ENCODE results near the gene ATP8B3. TPM values are rescaled to one million over a fixed set of nuclear protein-coding genes. Genes with fewer than 3 reads are reported as not detected.

The ATP8B3 gene
- total RNA-seq, 1 experiment from 2014 or later, result 8.7 TPM

DNA sequence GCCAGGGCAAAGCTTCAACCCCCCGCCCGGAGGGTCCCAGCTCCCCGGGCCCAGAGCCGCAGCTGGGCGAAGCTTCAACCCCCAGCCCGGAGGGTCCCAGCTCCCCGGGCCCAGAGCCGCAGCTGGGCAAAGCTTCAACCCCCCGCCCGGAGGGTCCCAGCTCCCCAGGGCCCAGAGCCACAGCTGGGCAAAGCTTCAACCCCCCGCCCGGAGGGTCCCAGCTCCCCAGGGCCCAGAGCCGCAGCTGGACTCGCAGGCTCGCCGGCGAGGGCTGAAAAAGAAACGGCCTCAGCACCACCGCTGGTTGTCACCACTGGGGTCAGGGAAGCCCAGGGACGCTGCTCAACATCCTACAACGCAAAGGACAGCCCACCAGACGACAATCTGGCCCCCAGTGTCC, 31.0 kb upstream of the ATP8B3 start:
- Histone ChIP-seq H3K27me3 (replicated peaks; ENCODE audit: insufficient read depth, low read depth, low read length, poor library complexity) (no peaks in the 10 kb centered on the region), H3K4me1 (ENCODE audit: insufficient read depth, low read length, poor library complexity, severe bottlenecking) (peaks cover 13% of the 10 kb centered on the region), H3K4me3 (ENCODE audit: low read depth, low read length, poor library complexity, severe bottlenecking) (no peak overlapping the region), H3K36me3 (ENCODE audit: insufficient read depth, low read length, poor library complexity, severe bottlenecking) (peaks cover 3% of the 10 kb centered on the region), H3K9me3 (ENCODE audit: low read depth, low read length, poor library complexity, severe bottlenecking) (no peaks in the 10 kb centered on the region), H3K27ac (ENCODE audit: low read depth, low read length, poor library complexity, severe bottlenecking) (no peak overlapping the region)
- POLR2A ChIA-PET (ENCODE audit: low non-redundant PET), result interaction anchor here (0.6 kb wide), 1 partner anchor 115 kb away, joined by 3 read pairs; no protein-coding TSS in a partner anchor
- intact Hi-C loops (cut with micrococcal nuclease; ENCODE audit: unreplicated experiment), result no loop called here
- CTCF ChIA-PET, result no interaction called here
- no peak for TF ChIP-seq EZH2 (IDR thresholded peaks at IDR 0.05; ENCODE audit: borderline replicate concordance, low read depth, low read length, poor library complexity, severe bottlenecking)
- TF ChIP-seq, protein P1, sequence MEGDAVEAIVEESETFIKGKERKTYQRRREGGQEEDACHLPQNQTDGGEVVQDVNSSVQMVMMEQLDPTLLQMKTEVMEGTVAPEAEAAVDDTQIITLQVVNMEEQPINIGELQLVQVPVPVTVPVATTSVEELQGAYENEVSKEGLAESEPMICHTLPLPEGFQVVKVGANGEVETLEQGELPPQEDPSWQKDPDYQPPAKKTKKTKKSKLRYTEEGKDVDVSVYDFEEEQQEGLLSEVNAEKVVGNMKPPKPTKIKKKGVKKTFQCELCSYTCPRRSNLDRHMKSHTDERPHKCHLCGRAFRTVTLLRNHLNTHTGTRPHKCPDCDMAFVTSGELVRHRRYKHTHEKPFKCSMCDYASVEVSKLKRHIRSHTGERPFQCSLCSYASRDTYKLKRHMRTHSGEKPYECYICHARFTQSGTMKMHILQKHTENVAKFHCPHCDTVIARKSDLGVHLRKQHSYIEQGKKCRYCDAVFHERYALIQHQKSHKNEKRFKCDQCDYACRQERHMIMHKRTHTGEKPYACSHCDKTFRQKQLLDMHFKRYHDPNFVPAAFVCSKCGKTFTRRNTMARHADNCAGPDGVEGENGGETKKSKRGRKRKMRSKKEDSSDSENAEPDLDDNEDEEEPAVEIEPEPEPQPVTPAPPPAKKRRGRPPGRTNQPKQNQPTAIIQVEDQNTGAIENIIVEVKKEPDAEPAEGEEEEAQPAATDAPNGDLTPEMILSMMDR (conservative IDR thresholded peaks at IDR 0.05; ENCODE audit: low read depth, low read length), result no peak
- no TSS peak for BruUV-seq (replicated peaks)
- no peak for DNase-seq (ENCODE audit: low spot score)

DNA sequence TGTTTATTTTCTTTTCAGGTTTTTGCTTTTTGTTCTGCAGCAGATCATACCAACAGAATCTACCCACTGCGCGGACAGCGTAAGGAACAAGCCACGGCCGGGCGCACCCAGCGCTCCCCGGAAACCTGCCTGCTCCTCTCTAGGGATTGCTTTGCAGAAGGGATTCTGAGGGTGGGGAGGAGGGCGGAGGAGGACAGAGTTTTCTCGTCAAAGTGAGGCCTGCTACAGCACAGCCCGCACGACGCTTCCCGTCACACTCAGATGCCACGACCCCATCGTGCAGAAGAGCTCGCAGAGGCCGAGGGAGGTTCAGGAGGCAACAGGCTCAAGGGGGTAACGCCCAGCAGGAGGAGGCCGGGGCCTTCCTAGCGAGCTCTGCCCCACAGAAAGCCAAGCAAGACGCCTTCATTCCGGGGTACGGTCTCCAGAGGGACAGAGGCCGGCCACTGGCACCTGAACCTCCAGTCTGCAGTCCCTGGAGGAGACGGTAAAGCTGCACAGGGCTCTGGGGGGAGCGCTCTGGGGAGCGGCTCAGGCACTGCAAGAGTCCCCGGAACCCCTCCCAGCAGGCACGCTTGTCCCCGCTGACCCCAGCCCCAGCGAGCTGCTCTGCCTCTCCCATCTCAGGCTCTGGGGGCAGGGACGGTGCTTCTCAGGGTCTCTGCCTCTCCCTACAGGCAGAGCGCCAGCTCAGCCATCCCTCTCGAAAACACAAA, 29.3 kb upstream of the ATP8B3 start:
- intact Hi-C loops (cut with micrococcal nuclease; ENCODE audit: unreplicated experiment), result no loop called here
- no TSS peak for BruUV-seq (replicated peaks)
- Histone ChIP-seq H3K27ac (ENCODE audit: low read depth, low read length, poor library complexity, severe bottlenecking) (no peak overlapping the region), H3K9me3 (ENCODE audit: low read depth, low read length, poor library complexity, severe bottlenecking) (no peaks in the 10 kb centered on the region), H3K27me3 (replicated peaks; ENCODE audit: insufficient read depth, low read depth, low read length, poor library complexity) (no peaks in the 10 kb centered on the region), H3K4me1 (ENCODE audit: insufficient read depth, low read length, poor library complexity, severe bottlenecking) (peaks cover 2% of the 10 kb centered on the region), H3K36me3 (ENCODE audit: insufficient read depth, low read length, poor library complexity, severe bottlenecking) (peaks cover 3% of the 10 kb centered on the region), H3K4me3 (ENCODE audit: low read depth, low read length, poor library complexity, severe bottlenecking) (no peak overlapping the region)
- POLR2A ChIA-PET (ENCODE audit: low non-redundant PET), result no interaction called here
- TF ChIP-seq, protein P1 (conservative IDR thresholded peaks at IDR 0.05; ENCODE audit: low read depth, low read length), result no peak
- no peak for TF ChIP-seq EZH2 (IDR thresholded peaks at IDR 0.05; ENCODE audit: borderline replicate concordance, low read depth, low read length, poor library complexity, severe bottlenecking)
- no peak for DNase-seq (ENCODE audit: low spot score)
- CTCF ChIA-PET, result no interaction called here

DNA sequence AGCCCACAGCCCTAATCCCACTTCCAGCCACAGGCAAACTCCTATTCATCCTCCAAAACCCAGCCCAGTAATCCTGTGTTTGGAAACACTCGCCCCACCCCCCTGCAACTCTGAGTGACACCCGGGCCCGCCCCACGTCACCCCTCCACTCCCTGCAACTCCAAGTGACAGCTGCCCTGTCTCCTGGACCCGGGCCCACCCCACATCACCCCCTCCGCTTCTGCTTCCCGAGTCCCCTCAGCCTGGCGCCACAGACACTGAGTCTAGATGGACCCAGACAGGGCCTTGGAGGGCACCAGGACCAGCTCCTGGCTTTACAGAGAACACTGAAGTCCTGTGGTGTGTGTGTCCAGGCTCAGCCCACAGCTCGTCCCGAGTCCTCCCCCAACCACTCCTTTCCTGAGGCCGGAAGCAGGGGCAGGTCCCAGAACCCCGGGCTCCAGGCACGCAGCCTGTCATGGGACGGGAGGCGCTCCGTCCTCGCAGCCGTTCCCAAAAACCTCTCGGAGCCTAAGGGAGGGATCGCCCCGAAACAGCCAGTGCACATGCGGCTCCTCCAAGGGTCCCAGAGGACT, 28.6 kb upstream of the ATP8B3 start:
- CTCF ChIA-PET, result no interaction called here
- no peaks in the 10 kb centered on the region for H3K4me1 ChIP-seq (ENCODE audit: insufficient read depth, low read length, poor library complexity, severe bottlenecking)
- H3K27me3 ChIP-seq (replicated peaks; ENCODE audit: insufficient read depth, low read depth, low read length, poor library complexity), result no peaks in the 10 kb centered on the region
- no peaks in the 10 kb centered on the region for H3K9me3 ChIP-seq (ENCODE audit: low read depth, low read length, poor library complexity, severe bottlenecking)
- POLR2A ChIA-PET (ENCODE audit: low non-redundant PET), result no interaction called here
- DNase-seq (ENCODE audit: low spot score), result no peak
- peaks cover 3% of the 10 kb centered on the region for H3K36me3 ChIP-seq (ENCODE audit: insufficient read depth, low read length, poor library complexity, severe bottlenecking)
- no peak for TF ChIP-seq EZH2 (IDR thresholded peaks at IDR 0.05; ENCODE audit: borderline replicate concordance, low read depth, low read length, poor library complexity, severe bottlenecking)
- TF ChIP-seq, protein P1 (conservative IDR thresholded peaks at IDR 0.05; ENCODE audit: low read depth, low read length), result no peak
- BruUV-seq (replicated peaks), result no TSS peak
- no peak overlapping the region for H3K4me3 ChIP-seq (ENCODE audit: low read depth, low read length, poor library complexity, severe bottlenecking)
- H3K27ac ChIP-seq (ENCODE audit: low read depth, low read length, poor library complexity, severe bottlenecking), result no peak overlapping the region
- intact Hi-C loops (cut with micrococcal nuclease; ENCODE audit: unreplicated experiment), result no loop called here
